ENCODE results near the gene USP6NL.

Gene USP6NL

DNA sequence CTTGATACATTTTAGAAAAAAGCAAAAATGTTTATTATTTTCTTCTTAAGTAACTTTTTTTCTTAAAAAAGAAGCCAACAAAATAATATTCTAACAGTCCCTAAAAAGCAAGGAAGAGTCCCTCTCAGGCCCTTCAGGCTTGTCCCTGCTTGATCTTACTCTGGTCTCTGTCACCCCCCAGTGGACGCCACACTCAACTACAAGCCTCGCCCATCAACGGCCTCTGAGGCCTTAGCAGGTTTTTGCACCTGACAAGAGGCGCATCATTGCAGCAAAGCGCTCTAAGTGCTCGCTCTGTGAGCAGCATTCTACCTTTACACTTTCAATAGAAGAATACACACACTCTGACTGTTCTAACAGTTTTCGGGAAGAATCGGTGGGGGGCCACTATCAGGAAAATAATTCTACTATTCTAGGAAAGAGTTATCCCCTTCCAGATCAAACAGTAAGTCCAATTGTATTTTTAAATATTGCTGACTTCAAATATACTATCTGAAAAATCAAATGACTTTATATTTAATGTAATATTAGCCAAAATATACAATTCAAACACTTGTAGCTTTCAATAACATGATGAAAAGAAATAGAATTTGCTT lies 139.2 kb downstream of the USP6NL start:
- DNase-seq: no peak

DNA sequence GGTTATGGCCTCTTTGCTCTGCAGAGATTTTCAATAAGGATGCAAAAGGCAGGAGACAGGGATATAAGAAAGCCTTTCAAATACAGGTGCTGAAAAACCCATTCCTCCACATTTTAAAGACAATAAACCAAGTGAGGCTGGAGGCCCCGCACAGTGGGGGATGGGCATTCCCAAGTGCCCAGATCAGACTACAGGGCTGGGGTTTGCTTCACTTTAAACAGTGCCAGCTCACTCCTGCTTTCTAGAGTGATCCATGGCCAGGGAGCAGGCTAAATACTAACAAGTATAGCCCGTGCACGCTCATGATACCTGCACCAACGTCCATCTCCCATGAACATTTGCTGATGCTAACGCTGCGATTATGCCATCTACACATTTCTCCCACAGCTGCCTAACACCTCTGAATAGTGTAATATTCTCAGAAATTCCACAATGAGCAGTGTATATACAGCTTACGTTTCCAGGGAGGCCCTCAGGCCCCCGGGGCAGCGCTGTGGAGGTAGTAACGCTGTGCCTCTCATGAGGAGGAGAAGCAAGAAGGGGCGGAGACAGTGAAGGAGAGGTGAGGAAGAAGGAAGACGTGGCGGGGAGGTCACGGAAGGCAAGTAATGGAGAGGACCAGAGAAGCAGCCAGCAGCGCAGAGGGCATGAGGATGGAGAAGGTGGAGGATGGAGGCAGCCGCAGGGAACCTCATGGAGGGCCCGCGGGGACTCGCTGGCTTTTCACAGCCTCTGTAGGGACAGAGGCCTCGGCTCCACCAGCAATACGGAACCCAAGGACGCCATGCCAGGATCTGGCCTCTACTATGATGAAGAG lies 141.7 kb downstream of the USP6NL start:
- DNase-seq: no peak

DNA sequence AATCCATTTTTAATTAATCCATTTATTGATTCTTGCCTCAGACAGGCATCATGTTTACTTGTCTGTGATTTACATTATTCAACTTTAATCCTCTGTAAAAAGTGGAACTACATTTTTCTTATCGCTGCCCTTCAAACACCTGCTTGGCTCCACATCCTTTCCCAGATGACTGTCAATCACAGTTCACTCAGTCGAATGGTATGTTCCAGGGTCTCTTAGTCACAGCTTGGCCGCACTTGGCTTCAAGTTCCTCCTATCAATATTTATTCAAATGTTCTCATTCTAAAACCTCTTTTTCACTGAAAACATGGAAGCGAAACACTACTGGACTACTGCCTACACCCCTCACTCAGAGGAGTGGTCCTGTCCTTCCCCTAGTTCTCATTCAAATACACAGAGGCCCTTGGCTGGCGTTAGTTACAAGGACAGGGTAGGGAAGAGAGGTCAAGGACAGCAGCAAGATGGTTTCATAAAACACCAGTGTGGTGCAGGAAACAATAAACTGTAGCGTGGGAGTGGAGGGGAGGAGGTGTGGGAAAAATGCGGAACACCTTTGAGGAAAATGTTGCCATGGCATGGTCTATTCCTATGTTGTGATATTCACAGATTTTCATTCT lies 143.2 kb downstream of the USP6NL start:
- DNase-seq: no peak

DNA sequence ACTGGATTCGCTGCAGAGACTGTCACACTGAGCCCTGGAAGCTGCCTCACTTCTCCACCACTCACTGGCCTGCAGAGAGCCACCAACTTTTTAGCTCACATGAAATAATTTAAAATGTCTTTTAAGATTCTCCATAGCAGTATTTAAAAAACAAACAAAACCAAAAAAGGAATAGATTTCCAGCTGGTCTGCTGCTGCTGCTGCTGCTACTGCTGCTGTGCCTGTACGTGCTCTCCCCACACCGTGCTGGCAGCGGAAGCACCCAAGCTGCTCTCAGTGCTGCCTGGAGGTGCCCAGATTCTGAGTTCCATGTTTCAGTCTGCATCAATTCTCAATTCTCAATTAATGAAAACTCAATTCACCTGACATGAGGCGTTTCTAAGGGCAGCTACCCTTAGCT lies 146.0 kb downstream of the USP6NL start:
- DNase-seq: no peak

GRCh38 chr10:11463111-11463510 lies 148.3 kb downstream of the USP6NL start:
- DNase-seq: no peak

DNA sequence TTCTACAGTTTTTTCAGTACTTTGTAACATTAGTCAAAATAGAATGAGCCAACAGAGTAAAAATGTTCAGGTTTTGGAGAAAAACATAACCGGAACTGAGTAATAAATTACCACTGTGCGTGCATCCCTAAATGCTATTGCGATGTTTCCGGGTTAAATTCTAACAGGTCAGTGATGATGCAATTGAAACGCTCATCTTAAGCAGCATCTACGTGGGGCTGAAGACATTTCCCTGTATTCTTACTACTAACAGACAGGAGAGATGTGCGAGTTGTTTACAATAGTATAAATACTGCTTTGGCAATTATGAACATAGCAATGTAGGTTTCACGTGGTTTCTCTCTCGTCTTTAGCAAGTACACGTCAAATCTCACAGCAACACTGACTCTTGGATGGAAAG lies 149.4 kb downstream of the USP6NL start:
- no peak for DNase-seq

- no peak for DNase-seq
These were observed 154.1 kb downstream of the USP6NL start for GRCh38 chr10:11457336-11457735.

DNA sequence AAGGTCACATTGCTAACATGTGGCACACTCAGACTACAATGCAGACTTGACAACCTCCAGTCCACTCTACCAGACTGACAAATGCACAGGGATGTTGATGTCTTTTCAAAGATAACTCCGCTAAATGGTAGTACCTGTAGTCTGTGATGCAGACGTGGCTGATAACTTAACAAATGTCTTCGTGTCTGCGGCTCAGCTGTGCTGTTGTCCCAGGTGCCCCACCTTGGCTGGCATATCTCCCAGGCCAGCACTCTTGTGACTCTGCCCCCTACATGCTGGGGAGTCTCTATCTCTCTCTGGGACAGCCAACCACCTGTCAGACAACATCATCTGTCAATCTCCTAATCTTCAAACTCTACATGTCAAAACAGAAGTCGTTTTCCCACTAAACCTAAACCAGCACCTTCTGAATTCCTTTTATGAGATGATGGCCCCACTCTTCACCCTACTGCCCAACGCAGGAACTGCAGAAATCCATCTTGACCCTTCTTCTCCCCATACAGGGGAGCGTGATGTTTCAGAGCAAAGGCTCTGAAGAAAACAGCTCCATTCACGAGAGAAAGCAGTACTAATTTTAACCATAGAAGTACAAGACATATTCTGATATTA lies 156.4 kb downstream of the USP6NL start:
- no peak for DNase-seq

GRCh38 chr10:11454160-11454559 lies 157.3 kb downstream of the USP6NL start:
- no peak for DNase-seq

GRCh38 chr10:11451640-11452260 lies 159.7 kb downstream of the USP6NL start:
- no peak for DNase-seq

DNA sequence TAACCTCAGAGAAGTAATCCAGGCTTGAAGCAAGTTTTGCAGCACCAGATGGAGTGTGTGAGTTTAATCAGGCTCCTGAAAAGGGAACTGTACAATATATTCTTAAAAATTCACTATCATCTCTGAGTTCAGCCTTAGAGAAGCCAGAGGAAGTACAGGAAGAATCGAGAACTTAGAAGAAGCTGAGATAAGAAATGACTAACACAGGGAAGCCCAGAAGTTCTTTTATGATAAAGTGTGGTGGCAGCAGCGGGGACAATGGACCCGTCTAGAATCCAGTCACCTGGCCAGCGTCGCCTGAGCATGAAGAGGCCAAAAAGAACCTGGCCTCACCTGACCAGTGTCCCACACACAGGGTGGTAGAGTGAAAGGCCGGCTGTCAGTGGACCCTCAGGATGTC lies 161.0 kb downstream of the USP6NL start:
- no peak for DNase-seq

GRCh38 chr10:11449761-11450160 lies 161.7 kb downstream of the USP6NL start:
- DNase-seq: no peak

GRCh38 chr10:11448545-11449244 lies 162.8 kb downstream of the USP6NL start:
- DNase-seq: no peak

- DNase-seq: no peak
These were observed 163.3 kb downstream of the USP6NL start for GRCh38 chr10:11448190-11448544.

DNA sequence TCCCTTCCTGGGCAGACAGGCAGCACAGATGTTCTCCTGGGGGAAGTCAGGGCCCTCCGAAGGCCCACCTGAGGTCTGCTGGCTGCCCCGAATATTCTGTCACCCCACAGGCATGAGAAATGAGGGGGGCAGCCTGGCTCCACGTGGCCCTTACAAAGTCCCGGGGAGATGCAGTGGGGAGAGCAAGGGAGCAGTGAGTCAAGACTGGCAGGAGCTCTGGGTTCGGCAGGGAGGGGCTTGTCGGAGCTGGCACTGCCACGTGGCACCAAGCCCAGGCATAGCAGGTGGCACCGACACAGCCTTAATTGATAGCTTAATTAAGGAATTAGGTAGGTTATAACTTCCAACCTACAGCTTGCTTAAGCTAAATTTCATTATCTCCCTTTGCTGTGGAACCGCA lies 163.9 kb downstream of the USP6NL start:
- no peak for DNase-seq

DNA sequence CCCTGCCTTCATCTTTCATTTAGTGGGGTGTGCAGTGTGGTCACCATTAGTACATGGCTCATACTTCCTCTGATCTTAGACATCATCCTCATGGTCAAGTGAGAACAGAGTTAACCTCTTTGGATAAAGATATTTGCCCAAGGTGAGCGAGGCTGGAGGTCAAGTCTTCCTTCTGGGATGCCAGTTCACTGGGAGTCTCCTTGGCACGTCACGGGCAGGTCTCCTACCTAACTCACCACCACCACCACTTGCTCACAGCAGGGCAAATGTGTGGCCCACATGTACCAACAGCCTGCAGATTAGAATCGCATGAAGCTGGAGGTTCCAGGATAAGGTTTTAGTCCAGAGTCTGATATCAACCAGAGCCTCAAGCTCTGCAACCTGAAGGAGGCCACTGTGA lies 164.6 kb downstream of the USP6NL start:
- DNase-seq: no peak

GRCh38 chr10:11446133-11446532 lies 165.3 kb downstream of the USP6NL start:
- DNase-seq: no peak

DNA sequence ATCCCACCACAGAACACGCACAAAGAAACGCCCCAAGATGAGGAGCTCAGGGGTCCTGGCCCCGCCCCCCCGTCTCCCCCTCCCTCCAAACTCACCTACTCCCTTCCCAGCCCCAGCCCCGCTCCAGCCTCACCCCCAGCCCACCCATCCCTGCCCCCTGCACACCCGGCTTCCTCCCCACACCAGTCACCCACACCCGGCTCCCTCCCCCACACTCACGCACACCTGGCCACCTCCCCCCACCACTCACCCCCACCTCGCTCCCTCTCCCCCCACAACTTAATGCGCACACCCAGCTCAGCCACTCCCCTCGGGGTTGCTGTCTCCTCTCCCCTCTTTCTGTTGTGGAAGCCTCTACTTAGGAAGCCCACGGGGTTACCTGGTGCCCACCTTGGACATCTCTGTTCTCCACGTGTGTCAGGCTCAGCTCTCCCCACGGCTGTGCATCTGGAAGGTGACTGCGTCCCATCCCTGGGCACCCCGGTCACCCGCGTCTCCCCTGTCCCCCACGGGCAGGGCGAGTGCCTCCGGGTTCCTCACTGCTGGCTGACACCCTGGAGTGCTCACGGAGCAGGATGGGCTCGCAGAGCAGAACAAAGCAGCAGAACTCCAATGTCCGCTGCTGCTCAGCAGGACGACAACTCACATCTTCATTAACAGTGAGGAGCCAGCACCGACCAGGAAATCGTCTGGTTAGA lies 166.8 kb downstream of the USP6NL start:
- no peak for DNase-seq

- no peak for DNase-seq
These were observed 167.3 kb downstream of the USP6NL start for GRCh38 chr10:11444155-11444530.

GRCh38 chr10:11443468-11444154 lies 167.8 kb downstream of the USP6NL start:
- no peak for DNase-seq

DNA sequence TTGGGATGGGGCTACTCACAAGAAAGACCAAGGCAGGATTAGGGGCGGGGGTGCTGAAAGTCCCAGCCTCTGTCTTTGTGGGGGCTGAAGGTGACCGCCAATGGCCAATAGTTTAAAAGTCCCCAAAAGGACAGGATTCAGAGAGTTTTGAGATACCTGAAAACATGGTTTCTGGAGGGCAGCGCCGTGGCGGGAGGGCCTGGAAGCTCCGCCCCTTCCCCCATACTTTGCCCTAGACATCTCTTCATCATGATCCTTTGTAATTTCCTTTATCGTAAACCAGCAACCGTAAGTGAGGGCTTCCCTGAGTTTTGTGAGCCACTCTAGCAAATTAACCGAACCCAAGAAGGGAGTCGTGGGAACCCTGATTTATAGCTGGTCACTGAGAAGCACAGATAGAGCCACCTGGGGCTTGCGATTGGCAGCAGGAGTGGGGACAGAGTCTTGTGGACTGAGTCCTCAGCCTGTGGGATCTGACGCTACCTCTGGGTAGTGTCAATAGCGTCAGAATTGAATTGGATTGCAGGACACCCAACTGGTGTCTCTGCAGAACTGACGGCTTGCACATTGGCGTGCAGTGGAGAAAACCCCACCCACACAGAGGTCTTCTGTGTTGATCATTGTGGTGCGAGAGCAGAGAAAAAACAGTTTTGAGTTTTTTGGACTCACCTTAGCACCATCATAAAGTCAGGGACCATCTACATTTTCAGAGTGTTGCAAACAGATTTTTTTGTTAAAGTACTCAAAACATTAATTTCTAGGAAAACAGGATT lies 169.3 kb downstream of the USP6NL start:
- no peak for DNase-seq
